Fibroblast of lung (primary cell): ENCODE data around the gene SUCLG1.

Experiments used
- CTCF ChIP-seq, 2 donors: IDR thresholded peaks in 1 of 2; conservative IDR thresholded peaks in 1 of 2; 1 replicate in 1 of 2; 2 replicates in 1 of 2; pipeline ENCODE4 v1.5.1; 2011 to 2012; ENCODE audit warnings: low read length in 2 of 2, control low read depth in 1 of 2, inconsistent platforms in 1 of 2, low read depth in 1 of 2, mild to moderate bottlenecking in 1 of 2
- EZH2 ChIP-seq: IDR thresholded peaks from 2 replicates; pipeline ENCODE4 v1.5.1; 2012; ENCODE audit warnings: low read length, control low read depth, mild to moderate bottlenecking; ENCODE audit errors: missing control alignments

GRCh38 chr2:84461310-84461709, 2.2 kb upstream of the SUCLG1 start:
- no peak for TF ChIP-seq CTCF (conservative IDR thresholded peaks at IDR 0.05 in 1 of 2, IDR thresholded peaks at IDR 0.05 in 1 of 2; ENCODE audit: low read depth in 1 of 2, low read length in 2 of 2)
- no peak for TF ChIP-seq EZH2
